ENCODE measurements around the gene VEGFA. TPM values are rescaled to one million over a fixed set of nuclear protein-coding genes. Genes with fewer than 3 reads are reported as not detected.

VEGFA gene
- total RNA-seq, 2 experiments from 2014 or later = 28.9 to 35.1 TPM

DNA sequence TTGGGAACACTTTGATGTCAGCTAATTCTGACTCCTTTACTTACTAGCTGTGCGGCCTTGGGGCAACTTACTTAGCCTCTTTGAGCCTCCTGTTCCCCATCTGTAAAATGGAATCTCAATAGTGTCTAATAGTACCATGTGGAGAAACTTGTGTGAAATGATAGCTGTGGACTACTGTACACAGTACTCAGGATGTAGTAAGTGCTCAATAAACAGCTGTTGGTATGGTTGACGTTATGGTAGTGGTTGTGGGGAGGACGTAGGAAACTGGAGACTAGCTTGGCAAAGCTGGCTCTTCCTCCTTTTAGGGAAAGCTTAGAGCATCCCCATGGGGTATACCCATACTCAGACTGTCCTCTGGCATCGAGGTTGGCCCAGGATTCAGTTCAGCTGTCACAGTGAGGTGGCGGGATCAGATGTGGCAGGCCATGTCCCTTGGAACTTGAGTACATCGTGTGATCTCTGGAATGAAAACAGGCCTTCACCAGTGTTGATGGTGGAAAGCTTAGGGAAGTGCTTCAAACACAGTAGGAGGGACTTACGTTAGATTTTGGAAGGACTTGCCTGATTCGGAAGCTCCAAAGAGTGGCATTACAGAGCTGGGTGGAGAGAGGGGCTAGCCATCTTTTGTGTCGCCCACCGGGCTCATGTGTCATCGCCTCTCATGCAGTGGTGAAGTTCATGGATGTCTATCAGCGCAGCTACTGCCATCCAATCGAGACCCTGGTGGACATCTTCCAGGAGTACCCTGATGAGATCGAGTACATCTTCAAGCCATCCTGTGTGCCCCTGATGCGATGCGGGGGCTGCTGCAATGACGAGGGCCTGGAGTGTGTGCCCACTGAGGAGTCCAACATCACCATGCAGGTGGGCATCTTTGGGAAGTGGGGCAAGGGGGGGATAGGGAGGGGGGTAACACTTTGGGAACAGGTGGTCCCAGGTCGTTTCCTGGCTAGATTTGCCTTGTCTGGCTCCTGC is 7.1 kb downstream of the VEGFA start:
- Mint-ChIP-seq H3K4me3 (no peak overlapping the region), H3K27me3 (peaks cover 8% of the 10 kb centered on the region), H3K27ac (no peak overlapping the region), H3K36me3 (peaks cover 58% of the 10 kb centered on the region), H3K9me3 (no peaks in the 10 kb centered on the region), H3K4me1 (ENCODE audit: low read depth) (peaks cover 29% of the 10 kb centered on the region)
- DNase-seq = no peak
- ChIA-PET POLR2A (no interaction called here), CTCF (interaction anchor here (0.7 to 5.1 kb wide), 3 partner anchors 53 to 297 kb away, joined by 3 to 44 read pairs (median 3); no protein-coding TSS in a partner anchor)
- intact Hi-C loops (cut with micrococcal nuclease) = loop anchor here (10.0 kb wide), 1 partner anchor 202 kb away; the partner anchor contains the start of genes POLH and XPO5

DNA sequence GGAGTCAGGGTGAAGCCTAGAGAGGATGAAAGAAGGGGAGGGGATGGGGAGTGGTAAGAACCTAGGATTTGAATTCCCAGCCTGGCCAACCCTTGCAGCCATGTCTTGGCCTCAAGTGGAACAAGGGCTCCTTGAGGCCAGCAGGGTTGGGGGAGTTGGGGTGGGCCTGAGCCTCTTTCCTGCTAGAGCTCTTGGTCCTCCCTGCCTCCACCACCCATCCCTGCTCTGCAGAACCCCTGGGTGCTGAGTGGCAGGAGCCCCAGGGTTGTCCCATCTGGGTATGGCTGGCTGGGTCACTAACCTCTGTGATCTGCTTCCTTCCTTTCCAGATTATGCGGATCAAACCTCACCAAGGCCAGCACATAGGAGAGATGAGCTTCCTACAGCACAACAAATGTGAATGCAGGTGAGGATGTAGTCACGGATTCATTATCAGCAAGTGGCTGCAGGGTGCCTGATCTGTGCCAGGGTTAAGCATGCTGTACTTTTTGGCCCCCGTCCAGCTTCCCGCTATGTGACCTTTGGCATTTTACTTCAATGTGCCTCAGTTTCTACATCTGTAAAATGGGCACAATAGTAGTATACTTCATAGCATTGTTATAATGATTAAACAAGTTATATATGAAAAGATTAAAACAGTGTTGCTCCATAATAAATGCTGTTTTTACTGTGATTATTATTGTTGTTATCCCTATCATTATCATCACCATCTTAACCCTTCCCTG is 8.3 kb downstream of the VEGFA start:
- Mint-ChIP-seq H3K4me1 (ENCODE audit: low read depth) (peaks cover 23% of the 10 kb centered on the region), H3K27me3 (peaks cover 5% of the 10 kb centered on the region), H3K9me3 (no peaks in the 10 kb centered on the region), H3K27ac (no peak overlapping the region), H3K36me3 (peaks cover 57% of the 10 kb centered on the region), H3K4me3 (no peak overlapping the region)
- no peak for DNase-seq
- intact Hi-C loops (cut with micrococcal nuclease) = loop anchor here (10.0 kb wide), 1 partner anchor 203 kb away; the partner anchor contains the start of genes POLH and XPO5
- CTCF ChIA-PET = no interaction called here
- POLR2A ChIA-PET = no interaction called here

DNA sequence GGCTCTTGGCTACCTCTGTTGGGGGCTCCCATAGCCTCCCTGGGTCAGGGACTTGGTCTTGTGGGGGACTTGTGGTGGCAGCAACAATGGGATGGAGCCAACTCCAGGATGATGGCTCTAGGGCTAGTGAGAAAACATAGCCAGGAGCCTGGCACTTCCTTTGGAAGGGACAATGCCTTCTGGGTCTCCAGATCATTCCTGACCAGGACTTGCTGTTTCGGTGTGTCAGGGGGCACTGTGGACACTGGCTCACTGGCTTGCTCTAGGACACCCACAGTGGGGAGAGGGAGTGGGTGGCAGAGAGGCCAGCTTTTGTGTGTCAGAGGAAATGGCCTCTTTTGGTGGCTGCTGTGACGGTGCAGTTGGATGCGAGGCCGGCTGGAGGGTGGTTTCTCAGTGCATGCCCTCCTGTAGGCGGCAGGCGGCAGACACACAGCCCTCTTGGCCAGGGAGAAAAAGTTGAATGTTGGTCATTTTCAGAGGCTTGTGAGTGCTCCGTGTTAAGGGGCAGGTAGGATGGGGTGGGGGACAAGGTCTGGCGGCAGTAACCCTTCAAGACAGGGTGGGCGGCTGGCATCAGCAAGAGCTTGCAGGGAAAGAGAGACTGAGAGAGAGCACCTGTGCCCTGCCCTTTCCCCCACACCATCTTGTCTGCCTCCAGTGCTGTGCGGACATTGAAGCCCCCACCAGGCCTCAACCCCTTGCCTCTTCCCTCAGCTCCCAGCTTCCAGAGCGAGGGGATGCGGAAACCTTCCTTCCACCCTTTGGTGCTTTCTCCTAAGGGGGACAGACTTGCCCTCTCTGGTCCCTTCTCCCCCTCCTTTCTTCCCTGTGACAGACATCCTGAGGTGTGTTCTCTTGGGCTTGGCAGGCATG is 9.2 kb downstream of the VEGFA start:
- no peaks in the 10 kb centered on the region for H3K9me3 Mint-ChIP-seq
- ChIA-PET POLR2A (no interaction called here), CTCF (no interaction called here)
- H3K27me3 Mint-ChIP-seq = no peaks in the 10 kb centered on the region
- H3K4me3 Mint-ChIP-seq = no peak overlapping the region
- H3K27ac Mint-ChIP-seq = no peak overlapping the region
- intact Hi-C loops (cut with micrococcal nuclease) = loop anchor here (10.0 kb wide), 1 partner anchor 204 kb away; the partner anchor contains the start of genes POLH and XPO5
- peaks cover 16% of the 10 kb centered on the region for H3K4me1 Mint-ChIP-seq (ENCODE audit: low read depth)
- DNase-seq = no peak
- peaks cover 59% of the 10 kb centered on the region for H3K36me3 Mint-ChIP-seq

DNA sequence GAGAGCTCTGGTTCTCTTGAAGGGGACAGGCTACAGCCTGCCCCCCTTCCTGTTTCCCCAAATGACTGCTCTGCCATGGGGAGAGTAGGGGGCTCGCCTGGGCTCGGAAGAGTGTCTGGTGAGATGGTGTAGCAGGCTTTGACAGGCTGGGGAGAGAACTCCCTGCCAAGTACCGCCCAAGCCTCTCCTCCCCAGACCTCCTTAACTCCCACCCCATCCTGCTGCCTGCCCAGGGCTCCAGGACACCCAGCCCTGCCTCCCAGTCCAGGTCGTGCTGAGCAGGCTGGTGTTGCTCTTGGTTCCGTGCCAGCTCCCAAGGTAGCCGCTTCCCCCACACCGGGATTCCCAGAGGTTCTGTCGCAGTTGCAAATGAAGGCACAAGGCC is 9.8 kb downstream of the VEGFA start:
- Mint-ChIP-seq H3K4me1 (ENCODE audit: low read depth) (peaks cover 9% of the 10 kb centered on the region), H3K9me3 (no peaks in the 10 kb centered on the region), H3K27ac (no peak overlapping the region), H3K27me3 (no peaks in the 10 kb centered on the region), H3K36me3 (peaks cover 63% of the 10 kb centered on the region), H3K4me3 (no peak overlapping the region)
- intact Hi-C loops (cut with micrococcal nuclease) = loop anchor here (10.0 kb wide), 1 partner anchor 205 kb away; the partner anchor contains the start of genes POLH and XPO5
- POLR2A ChIA-PET = no interaction called here
- DNase-seq = no peak
- CTCF ChIA-PET = no interaction called here

DNA sequence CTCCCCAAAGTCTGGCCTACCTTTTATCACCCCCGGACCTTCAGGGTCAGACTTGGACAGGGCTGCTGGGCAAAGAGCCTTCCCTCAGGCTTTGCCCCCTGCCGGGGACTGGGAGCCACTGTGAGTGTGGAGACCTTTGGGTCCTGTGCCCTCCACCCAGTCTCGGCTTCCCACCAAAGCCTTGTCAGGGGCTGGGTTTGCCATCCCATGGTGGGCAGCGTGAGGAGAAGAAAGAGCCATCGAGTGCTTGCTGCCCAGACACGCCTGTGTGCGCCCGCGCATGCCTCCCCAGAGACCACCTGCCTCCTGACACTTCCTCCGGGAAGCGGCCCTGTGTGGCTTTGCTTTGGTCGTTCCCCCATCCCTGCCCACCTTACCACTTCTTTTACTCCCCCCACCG is 10.3 kb downstream of the VEGFA start:
- Mint-ChIP-seq H3K4me1 (ENCODE audit: low read depth) (peaks cover 5% of the 10 kb centered on the region), H3K36me3 (peaks cover 65% of the 10 kb centered on the region), H3K27me3 (no peaks in the 10 kb centered on the region), H3K27ac (no peak overlapping the region), H3K4me3 (no peak overlapping the region), H3K9me3 (no peaks in the 10 kb centered on the region)
- ChIA-PET CTCF (no interaction called here), POLR2A (no interaction called here)
- no peak for DNase-seq
- intact Hi-C loops (cut with micrococcal nuclease) = no loop called here

DNA sequence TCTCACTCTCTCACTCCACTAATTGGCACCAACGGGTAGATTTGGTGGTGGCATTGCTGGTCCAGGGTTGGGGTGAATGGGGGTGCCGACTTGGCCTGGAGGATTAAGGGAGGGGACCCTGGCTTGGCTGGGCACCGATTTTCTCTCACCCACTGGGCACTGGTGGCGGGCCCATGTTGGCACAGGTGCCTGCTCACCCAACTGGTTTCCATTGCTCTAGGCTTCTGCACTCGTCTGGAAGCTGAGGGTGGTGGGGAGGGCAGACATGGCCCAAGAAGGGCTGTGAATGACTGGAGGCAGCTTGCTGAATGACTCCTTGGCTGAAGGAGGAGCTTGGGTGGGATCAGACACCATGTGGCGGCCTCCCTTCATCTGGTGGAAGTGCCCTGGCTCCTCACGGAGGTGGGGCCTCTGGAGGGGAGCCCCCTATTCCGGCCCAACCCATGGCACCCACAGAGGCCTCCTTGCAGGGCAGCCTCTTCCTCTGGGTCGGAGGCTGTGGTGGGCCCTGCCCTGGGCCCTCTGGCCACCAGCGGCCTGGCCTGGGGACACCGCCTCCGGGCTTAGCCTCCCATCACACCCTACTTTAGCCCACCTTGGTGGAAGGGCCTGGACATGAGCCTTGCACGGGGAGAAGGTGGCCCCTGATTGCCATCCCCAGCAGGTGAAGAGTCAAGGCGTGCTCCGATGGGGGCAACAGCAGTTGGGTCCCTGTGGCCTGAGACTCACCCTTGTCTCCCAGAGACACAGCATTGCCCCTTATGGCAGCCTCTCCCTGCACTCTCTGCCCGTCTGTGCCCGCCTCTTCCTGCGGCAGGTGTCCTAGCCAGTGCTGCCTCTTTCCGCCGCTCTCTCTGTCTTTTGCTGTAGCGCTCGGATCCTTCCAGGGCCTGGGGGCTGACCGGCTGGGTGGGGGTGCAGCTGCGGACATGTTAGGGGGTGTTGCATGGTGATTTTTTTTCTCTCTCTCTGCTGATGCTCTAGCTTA is 11.2 kb downstream of the VEGFA start:
- peaks cover 64% of the 10 kb centered on the region for H3K36me3 Mint-ChIP-seq
- no peak for DNase-seq
- intact Hi-C loops (cut with micrococcal nuclease) = no loop called here
- no peaks in the 10 kb centered on the region for H3K4me1 Mint-ChIP-seq (ENCODE audit: low read depth)
- H3K27me3 Mint-ChIP-seq = no peaks in the 10 kb centered on the region
- no peak overlapping the region for H3K4me3 Mint-ChIP-seq
- H3K27ac Mint-ChIP-seq = no peak overlapping the region
- no peaks in the 10 kb centered on the region for H3K9me3 Mint-ChIP-seq
- ChIA-PET POLR2A (no interaction called here), CTCF (interaction anchor here (0.9 kb wide), 1 partner anchor 15 kb away, joined by 3 read pairs; no protein-coding TSS in a partner anchor)

DNA sequence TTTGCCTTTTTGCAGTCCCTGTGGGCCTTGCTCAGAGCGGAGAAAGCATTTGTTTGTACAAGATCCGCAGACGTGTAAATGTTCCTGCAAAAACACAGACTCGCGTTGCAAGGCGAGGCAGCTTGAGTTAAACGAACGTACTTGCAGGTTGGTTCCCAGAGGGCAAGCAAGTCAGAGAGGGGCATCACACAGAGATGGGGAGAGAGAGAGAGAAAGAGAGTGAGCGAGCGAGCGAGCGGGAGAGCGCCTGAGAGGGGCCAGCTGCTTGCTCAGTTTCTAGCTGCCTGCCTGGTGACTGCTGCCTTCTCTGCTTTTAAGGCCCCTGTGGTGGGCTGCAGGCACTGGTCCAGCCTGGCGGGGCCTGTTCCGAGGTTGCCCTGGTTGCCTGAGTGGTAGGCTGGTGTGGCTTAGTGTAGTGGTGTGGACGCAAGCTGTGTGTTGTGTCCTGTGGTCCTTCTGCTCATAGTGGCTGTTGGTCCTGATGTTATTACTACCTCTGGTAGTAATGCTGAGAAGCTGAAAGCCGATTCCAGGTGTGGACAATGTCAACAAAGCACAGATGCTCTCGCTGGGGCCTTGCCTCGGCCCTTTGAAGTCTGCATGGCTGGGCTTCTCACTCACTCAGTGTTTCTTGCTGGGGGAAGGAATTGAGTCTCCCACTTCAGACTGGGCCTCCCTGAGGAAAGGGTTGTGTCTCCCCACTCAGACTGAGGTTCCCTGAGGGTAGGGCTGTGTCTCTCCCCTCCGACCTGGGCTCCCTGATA is 12.1 kb downstream of the VEGFA start:
- H3K4me3 Mint-ChIP-seq = no peak overlapping the region
- H3K27ac Mint-ChIP-seq = no peak overlapping the region
- H3K27me3 Mint-ChIP-seq = no peaks in the 10 kb centered on the region
- H3K36me3 Mint-ChIP-seq = peaks cover 56% of the 10 kb centered on the region
- no peaks in the 10 kb centered on the region for H3K4me1 Mint-ChIP-seq (ENCODE audit: low read depth)
- ChIA-PET POLR2A (no interaction called here), CTCF (interaction anchor here (0.9 to 1.2 kb wide), 2 partner anchors 16 to 23 kb away, joined by 3 to 5 read pairs; no protein-coding TSS in a partner anchor)
- no peaks in the 10 kb centered on the region for H3K9me3 Mint-ChIP-seq
- intact Hi-C loops (cut with micrococcal nuclease) = no loop called here
- DNase-seq = no peak

DNA sequence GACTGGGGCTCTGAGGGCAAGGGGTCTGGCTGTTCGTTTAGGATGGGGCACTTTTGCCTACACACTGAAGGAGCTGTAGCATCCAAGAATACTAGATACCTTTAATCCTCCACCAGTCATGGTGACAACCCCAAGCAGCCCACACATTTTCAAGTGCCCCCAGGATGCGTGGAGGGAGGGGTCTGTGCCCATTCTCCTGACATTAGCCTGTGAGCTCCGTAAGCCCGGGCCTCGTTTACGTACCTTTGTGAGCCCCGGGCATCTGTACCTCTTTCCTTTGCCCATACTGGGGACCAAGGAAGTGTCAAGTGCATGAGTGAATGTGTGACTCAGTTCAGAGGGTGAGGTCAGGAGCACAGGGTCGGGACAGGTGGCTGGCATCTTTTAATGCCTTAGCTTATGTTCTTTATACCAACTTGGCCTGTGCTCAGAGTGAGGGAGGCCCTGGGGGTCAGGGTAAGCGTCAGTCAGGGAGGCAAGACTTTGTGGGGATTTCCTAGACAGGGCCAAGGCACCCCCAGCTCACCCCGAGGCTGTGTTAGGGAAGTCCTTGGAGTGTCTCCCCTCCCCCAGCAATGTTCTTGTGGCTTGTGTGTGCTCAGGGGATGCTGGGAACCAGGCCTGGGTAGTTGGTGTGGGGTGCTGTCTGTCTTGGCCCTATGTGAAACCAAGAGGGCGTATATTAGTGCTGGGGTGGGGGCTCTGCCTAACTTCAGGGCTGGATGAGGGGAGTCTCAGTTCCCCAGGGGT is 12.9 kb downstream of the VEGFA start:
- POLR2A ChIA-PET = interaction anchor here (1.2 kb wide), 1 partner anchor 12 kb away, joined by 3 read pairs; no protein-coding TSS in a partner anchor
- intact Hi-C loops (cut with micrococcal nuclease) = no loop called here
- Mint-ChIP-seq H3K27ac (no peak overlapping the region), H3K27me3 (no peaks in the 10 kb centered on the region), H3K4me3 (no peak overlapping the region), H3K9me3 (no peaks in the 10 kb centered on the region), H3K4me1 (ENCODE audit: low read depth) (no peaks in the 10 kb centered on the region), H3K36me3 (peaks cover 50% of the 10 kb centered on the region)
- DNase-seq = no peak
- CTCF ChIA-PET = interaction anchor here (1.2 to 1.7 kb wide), 2 partner anchors 24 to 296 kb away, joined by 5 read pairs; no protein-coding TSS in a partner anchor

DNA sequence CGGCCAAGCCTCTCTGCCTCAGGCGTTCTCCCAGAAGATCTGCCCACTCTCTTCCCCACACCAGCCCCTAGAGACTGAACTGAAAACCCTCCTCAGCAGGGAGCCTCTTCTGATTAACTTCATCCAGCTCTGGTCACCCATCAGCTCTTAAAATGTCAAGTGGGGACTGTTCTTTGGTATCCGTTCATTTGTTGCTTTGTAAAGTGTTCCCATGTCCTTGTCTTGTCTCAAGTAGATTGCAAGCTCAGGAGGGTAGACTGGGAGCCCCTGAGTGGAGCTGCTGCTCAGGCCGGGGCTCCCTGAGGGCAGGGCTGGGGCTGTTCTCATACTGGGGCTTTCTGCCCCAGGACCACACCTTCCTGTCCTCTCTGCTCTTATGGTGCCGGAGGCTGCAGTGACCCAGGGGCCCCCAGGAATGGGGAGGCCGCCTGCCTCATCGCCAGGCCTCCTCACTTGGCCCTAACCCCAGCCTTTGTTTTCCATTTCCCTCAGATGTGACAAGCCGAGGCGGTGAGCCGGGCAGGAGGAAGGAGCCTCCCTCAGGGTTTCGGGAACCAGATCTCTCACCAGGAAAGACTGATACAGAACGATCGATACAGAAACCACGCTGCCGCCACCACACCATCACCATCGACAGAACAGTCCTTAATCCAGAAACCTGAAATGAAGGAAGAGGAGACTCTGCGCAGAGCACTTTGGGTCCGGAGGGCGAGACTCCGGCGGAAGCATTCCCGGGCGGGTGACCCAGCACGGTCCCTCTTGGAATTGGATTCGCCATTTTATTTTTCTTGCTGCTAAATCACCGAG is 14.2 kb downstream of the VEGFA start:
- ChIA-PET CTCF (interaction anchor here (1.7 kb wide), 1 partner anchor 295 kb away, joined by 5 read pairs; no protein-coding TSS in a partner anchor), POLR2A (interaction anchor here (1.2 kb wide), 1 partner anchor 14 kb away, joined by 3 read pairs; no protein-coding TSS in a partner anchor)
- intact Hi-C loops (cut with micrococcal nuclease) = no loop called here
- Mint-ChIP-seq H3K4me3 (no peak overlapping the region), H3K27ac (no peak overlapping the region), H3K36me3 (peaks cover 38% of the 10 kb centered on the region), H3K9me3 (no peaks in the 10 kb centered on the region), H3K27me3 (no peaks in the 10 kb centered on the region), H3K4me1 (ENCODE audit: low read depth) (no peaks in the 10 kb centered on the region)
- no peak for DNase-seq

All from activated CD4-positive, alpha-beta memory T cell treated with anti-CD3 and anti-CD28 coated beads for 36 hours (primary cell).